ENCODE data around the gene COX17. TPM values are rescaled to one million over a fixed set of nuclear protein-coding genes. Genes with fewer than 3 reads are reported as not detected.
A peak's percentile ranks its signal among the peaks of the same experiment; 100 is the strongest.

COX17 gene
- total and polyA plus RNA-seq, 2 of the 13 experiments (the other 11 are each of a cell fraction or from before 2014, with no cell fraction given), result 41.4 to 51.0 TPM

GRCh38 chr3:119716998-119717397 is 39.8 kb upstream of the COX17 start (continued):
- TF ChIP-seq ATF2 (CRISPR knock-in tag; IDR thresholded peaks at IDR 0.05) (no peak), ZNF44 (CRISPR knock-in tag; IDR thresholded peaks at IDR 0.05) (no peak), KDM6A (CRISPR knock-in tag; IDR thresholded peaks at IDR 0.05; ENCODE audit: low read depth) (0 out of 2 replicates have a peak, but pooled peaks have one; percentile 18), ZXDC (CRISPR knock-in tag; IDR thresholded peaks at IDR 0.05) (no peak), ZNF205 (CRISPR knock-in tag; IDR thresholded peaks at IDR 0.05) (no peak), LCORL (IDR thresholded peaks at IDR 0.05) (no peak), LCORL (CRISPR knock-in tag; IDR thresholded peaks at IDR 0.05) (0 out of 2 replicates have a peak, but pooled peaks have one; percentile 58), ZNF747 (CRISPR knock-in tag; IDR thresholded peaks at IDR 0.05; ENCODE audit: borderline replicate concordance) (no peak), HNF4G (IDR thresholded peaks at IDR 0.05; ENCODE audit: borderline replicate concordance, low read depth, low read length) (peak; percentile 63), HNF4G (CRISPR knock-in tag; IDR thresholded peaks at IDR 0.05; ENCODE audit: borderline replicate concordance, low read depth) (no peak; the same call in 1 of the 2 replicates), ARID3A (IDR thresholded peaks at IDR 0.05; ENCODE audit: low read depth, low read length) (peak; percentile 61; the same call in 1 of the 2 replicates), SKIL (CRISPR knock-in tag; IDR thresholded peaks at IDR 0.05; ENCODE audit: borderline replicate concordance) (no peak), TFAP4 (IDR thresholded peaks at IDR 0.05; ENCODE audit: borderline replicate concordance, low read depth) (no peak), NFYC (CRISPR knock-in tag; IDR thresholded peaks at IDR 0.05) (no peak), ZNF329 (CRISPR knock-in tag; IDR thresholded peaks at IDR 0.05; ENCODE audit: low read depth) (no peak), HNF1B (CRISPR knock-in tag; IDR thresholded peaks at IDR 0.05) (no peak), NCOA2 (CRISPR knock-in tag; IDR thresholded peaks at IDR 0.05) (peak; percentile 47; the same call in 1 of the 2 replicates), SNAPC2 (CRISPR knock-in tag; IDR thresholded peaks at IDR 0.05) (no peak), KAT2B (IDR thresholded peaks at IDR 0.05; ENCODE audit: borderline replicate concordance, low read depth, low read length) (no peak), NFE2L2 (IDR thresholded peaks at IDR 0.05; ENCODE audit: low read length) (no peak), ZNF121 (CRISPR knock-in tag; IDR thresholded peaks at IDR 0.05) (no peak)
